Measurements from ENCODE around the gene POU6F2. TPM values are rescaled to one million over a fixed set of nuclear protein-coding genes. Genes with fewer than 3 reads are reported as not detected.

Gene POU6F2
- total and polyA plus RNA-seq, 2 experiments from 2014 or later, result 7.2 to 7.3 TPM

DNA sequence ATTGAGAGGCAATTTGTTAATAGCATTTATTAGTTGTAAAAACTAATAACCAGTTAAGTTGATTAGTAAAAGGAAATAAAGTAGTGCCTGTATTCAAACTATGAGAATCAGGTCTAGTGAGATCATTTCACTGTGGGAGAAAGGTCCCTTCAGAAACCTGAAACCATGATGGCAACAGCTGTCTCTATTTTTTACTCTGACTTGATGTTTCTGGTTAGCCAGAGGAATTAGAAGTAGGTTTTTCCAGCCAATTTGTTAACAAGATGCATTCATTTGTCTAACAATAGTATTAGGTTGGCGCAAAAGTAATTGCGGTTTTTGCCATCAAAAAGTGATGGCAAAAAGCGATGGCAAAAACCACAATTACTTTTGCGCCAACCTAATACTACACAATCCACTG, 316.3 kb downstream of the POU6F2 start (continued):
- TF ChIP-seq, protein P1, sequence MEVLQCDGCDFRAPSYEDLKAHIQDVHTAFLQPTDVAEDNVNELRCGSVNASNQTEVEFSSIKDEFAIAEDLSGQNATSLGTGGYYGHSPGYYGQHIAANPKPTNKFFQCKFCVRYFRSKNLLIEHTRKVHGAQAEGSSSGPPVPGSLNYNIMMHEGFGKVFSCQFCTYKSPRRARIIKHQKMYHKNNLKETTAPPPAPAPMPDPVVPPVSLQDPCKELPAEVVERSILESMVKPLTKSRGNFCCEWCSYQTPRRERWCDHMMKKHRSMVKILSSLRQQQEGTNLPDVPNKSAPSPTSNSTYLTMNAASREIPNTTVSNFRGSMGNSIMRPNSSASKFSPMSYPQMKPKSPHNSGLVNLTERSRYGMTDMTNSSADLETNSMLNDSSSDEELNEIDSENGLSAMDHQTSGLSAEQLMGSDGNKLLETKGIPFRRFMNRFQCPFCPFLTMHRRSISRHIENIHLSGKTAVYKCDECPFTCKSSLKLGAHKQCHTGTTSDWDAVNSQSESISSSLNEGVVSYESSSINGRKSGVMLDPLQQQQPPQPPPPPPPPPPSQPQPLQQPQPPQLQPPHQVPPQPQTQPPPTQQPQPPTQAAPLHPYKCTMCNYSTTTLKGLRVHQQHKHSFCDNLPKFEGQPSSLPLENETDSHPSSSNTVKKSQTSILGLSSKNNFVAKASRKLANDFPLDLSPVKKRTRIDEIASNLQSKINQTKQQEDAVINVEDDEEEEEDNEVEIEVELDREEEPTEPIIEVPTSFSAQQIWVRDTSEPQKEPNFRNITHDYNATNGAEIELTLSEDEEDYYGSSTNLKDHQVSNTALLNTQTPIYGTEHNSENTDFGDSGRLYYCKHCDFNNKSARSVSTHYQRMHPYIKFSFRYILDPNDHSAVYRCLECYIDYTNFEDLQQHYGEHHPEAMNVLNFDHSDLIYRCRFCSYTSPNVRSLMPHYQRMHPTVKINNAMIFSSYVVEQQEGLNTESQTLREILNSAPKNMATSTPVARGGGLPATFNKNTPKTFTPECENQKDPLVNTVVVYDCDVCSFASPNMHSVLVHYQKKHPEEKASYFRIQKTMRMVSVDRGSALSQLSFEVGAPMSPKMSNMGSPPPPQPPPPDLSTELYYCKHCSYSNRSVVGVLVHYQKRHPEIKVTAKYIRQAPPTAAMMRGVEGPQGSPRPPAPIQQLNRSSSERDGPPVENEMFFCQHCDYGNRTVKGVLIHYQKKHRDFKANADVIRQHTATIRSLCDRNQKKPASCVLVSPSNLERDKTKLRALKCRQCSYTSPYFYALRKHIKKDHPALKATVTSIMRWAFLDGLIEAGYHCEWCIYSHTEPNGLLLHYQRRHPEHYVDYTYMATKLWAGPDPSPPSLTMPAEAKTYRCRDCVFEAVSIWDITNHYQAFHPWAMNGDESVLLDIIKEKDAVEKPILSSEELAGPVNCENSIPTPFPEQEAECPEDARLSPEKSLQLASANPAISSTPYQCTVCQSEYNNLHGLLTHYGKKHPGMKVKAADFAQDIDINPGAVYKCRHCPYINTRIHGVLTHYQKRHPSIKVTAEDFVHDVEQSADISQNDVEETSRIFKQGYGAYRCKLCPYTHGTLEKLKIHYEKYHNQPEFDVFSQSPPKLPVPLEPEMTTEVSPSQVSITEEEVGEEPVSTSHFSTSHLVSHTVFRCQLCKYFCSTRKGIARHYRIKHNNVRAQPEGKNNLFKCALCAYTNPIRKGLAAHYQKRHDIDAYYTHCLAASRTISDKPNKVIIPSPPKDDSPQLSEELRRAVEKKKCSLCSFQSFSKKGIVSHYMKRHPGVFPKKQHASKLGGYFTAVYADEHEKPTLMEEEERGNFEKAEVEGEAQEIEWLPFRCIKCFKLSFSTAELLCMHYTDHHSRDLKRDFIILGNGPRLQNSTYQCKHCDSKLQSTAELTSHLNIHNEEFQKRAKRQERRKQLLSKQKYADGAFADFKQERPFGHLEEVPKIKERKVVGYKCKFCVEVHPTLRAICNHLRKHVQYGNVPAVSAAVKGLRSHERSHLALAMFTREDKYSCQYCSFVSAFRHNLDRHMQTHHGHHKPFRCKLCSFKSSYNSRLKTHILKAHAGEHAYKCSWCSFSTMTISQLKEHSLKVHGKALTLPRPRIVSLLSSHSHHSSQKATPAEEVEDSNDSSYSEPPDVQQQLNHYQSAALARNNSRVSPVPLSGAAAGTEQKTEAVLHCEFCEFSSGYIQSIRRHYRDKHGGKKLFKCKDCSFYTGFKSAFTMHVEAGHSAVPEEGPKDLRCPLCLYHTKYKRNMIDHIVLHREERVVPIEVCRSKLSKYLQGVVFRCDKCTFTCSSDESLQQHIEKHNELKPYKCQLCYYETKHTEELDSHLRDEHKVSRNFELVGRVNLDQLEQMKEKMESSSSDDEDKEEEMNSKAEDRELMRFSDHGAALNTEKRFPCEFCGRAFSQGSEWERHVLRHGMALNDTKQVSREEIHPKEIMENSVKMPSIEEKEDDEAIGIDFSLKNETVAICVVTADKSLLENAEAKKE (CRISPR knock-in tag; IDR thresholded peaks at IDR 0.05), result no peak

DNA sequence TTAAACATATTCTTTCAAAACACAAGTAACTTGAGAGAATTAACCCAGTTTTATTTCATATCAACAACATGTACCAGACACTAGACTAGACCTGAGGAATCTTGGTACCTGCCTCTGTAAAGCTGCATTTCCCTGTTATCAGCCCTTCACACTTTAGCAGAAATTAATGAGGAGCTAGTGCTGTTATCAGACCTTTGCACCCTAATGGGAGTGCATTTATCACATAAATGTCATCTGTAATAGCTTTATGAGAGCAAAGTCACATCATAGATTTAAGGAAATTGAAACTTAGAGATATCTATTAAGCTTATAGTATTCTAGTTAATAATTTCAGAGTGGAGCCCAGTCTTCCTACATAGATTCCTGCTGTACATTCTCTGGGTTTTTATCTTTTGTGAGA, 318.1 kb downstream of the POU6F2 start:
- H2AFZ ChIP-seq, result no peak overlapping the region
- H3K27ac ChIP-seq (ENCODE audit: low read depth), result no peak overlapping the region
- H3K27me3 ChIP-seq (ENCODE audit: insufficient read depth), result no peaks in the 10 kb centered on the region
- H3K4me1 Mint-ChIP-seq, result peaks cover 7% of the 10 kb centered on the region; the same call in 2 of the 3 replicates
- H3K9me3 Mint-ChIP-seq, result no peaks in the 10 kb centered on the region; the same call in 1 of the 3 replicates
- H3K36me3 ChIP-seq (ENCODE audit: insufficient read depth), result no peaks in the 10 kb centered on the region
- no peak overlapping the region for H3K4me3 ChIP-seq
- ATAC-seq (no peak), DNase-seq (ENCODE audit: low spot score) (no peak)
- H3K4me2 ChIP-seq, result no peak overlapping the region
- H3K36me3 Mint-ChIP-seq (ENCODE audit: low read depth), result no peaks in the 10 kb centered on the region
- no peaks in the 10 kb centered on the region for H3K4me1 ChIP-seq (ENCODE audit: insufficient read depth)
- H3K4me3 Mint-ChIP-seq, result no peak overlapping the region
- no peak for TF ChIP-seq ZNF114 (CRISPR knock-in tag; IDR thresholded peaks at IDR 0.05)
- TF ChIP-seq POLR2AphosphoS5 (IDR thresholded peaks at IDR 0.05; ENCODE audit: low read depth), result no peak
- TF ChIP-seq ZNF331 (CRISPR knock-in tag; IDR thresholded peaks at IDR 0.05; ENCODE audit: low read depth), result no peak
- no peaks in the 10 kb centered on the region for H3F3A ChIP-seq (replicated peaks; ENCODE audit: low read depth)
- H4K20me1 ChIP-seq (replicated peaks; ENCODE audit: insufficient read depth), result no peaks in the 10 kb centered on the region
- no peak overlapping the region for H3K27ac Mint-ChIP-seq
- H3K9me2 ChIP-seq (ENCODE audit: insufficient read depth), result no peaks in the 10 kb centered on the region
- H3K27me3 Mint-ChIP-seq (ENCODE audit: insufficient read depth, low read depth, poor library complexity), result peaks cover 1% of the 10 kb centered on the region
- H3K79me2 ChIP-seq (replicated peaks; ENCODE audit: insufficient read depth), result no peaks in the 10 kb centered on the region

DNA sequence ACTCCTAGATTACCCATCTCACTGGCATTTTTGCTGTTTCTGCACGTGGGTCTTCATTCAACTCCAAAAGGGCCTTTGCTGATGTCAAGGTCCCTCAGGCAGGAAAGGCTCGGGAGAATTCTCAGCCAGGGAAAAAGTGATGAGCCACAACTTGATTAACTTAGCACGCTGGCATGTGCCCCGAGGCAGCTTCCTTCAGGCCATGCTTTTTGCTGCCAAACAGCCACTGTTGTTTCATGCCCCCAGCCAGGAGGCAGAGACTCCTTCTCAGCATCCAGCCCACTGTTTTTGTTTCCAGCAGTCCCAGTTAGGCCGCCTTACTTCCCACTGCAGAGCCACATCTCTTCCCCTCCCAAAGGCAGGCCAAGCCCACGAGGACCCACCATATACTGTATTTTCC, 322.0 kb downstream of the POU6F2 start:
- DNase-seq (ENCODE audit: low spot score), result no peak
- Histone ChIP-seq H3K36me3 (ENCODE audit: insufficient read depth) (no peaks in the 10 kb centered on the region), H3K27ac (ENCODE audit: low read depth) (no peak overlapping the region), H3K27me3 (ENCODE audit: insufficient read depth) (no peaks in the 10 kb centered on the region), H3K9me2 (ENCODE audit: insufficient read depth) (no peaks in the 10 kb centered on the region), H3K4me3 (no peak overlapping the region), H2AFZ (no peak overlapping the region), H3K4me2 (no peak overlapping the region), H4K20me1 (replicated peaks; ENCODE audit: insufficient read depth) (no peaks in the 10 kb centered on the region), H3K79me2 (replicated peaks; ENCODE audit: insufficient read depth) (no peaks in the 10 kb centered on the region), H3F3A (replicated peaks; ENCODE audit: low read depth) (no peaks in the 10 kb centered on the region), H3K4me1 (ENCODE audit: insufficient read depth) (no peaks in the 10 kb centered on the region)
- H3K9me3 Mint-ChIP-seq, result no peaks in the 10 kb centered on the region; the same call in 1 of the 3 replicates
- no peaks in the 10 kb centered on the region for H3K36me3 Mint-ChIP-seq (ENCODE audit: low read depth)
- no peak for ATAC-seq
- H3K27ac Mint-ChIP-seq, result 0 out of 2 replicates have a peak overlapping the region, but pooled peaks have one; percentile 5
- peaks cover 1% of the 10 kb centered on the region for H3K27me3 Mint-ChIP-seq (ENCODE audit: insufficient read depth, low read depth, poor library complexity)
- no peak overlapping the region for H3K4me3 Mint-ChIP-seq
- H3K4me1 Mint-ChIP-seq, result no peaks in the 10 kb centered on the region
- no peak for TF ChIP-seq ZNF114 (CRISPR knock-in tag; IDR thresholded peaks at IDR 0.05)
- no peak for TF ChIP-seq STAT1 (IDR thresholded peaks at IDR 0.05; ENCODE audit: unreplicated experiment)
- TF ChIP-seq POLR2AphosphoS5 (IDR thresholded peaks at IDR 0.05; ENCODE audit: low read depth), result no peak
- TF ChIP-seq EZH2 (IDR thresholded peaks at IDR 0.05; ENCODE audit: low read depth, unreplicated experiment), result no peak
- TF ChIP-seq, protein P2, sequence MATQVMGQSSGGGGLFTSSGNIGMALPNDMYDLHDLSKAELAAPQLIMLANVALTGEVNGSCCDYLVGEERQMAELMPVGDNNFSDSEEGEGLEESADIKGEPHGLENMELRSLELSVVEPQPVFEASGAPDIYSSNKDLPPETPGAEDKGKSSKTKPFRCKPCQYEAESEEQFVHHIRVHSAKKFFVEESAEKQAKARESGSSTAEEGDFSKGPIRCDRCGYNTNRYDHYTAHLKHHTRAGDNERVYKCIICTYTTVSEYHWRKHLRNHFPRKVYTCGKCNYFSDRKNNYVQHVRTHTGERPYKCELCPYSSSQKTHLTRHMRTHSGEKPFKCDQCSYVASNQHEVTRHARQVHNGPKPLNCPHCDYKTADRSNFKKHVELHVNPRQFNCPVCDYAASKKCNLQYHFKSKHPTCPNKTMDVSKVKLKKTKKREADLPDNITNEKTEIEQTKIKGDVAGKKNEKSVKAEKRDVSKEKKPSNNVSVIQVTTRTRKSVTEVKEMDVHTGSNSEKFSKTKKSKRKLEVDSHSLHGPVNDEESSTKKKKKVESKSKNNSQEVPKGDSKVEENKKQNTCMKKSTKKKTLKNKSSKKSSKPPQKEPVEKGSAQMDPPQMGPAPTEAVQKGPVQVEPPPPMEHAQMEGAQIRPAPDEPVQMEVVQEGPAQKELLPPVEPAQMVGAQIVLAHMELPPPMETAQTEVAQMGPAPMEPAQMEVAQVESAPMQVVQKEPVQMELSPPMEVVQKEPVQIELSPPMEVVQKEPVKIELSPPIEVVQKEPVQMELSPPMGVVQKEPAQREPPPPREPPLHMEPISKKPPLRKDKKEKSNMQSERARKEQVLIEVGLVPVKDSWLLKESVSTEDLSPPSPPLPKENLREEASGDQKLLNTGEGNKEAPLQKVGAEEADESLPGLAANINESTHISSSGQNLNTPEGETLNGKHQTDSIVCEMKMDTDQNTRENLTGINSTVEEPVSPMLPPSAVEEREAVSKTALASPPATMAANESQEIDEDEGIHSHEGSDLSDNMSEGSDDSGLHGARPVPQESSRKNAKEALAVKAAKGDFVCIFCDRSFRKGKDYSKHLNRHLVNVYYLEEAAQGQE (IDR thresholded peaks at IDR 0.05; ENCODE audit: unreplicated experiment), result no peak
- TF ChIP-seq, protein P3, sequence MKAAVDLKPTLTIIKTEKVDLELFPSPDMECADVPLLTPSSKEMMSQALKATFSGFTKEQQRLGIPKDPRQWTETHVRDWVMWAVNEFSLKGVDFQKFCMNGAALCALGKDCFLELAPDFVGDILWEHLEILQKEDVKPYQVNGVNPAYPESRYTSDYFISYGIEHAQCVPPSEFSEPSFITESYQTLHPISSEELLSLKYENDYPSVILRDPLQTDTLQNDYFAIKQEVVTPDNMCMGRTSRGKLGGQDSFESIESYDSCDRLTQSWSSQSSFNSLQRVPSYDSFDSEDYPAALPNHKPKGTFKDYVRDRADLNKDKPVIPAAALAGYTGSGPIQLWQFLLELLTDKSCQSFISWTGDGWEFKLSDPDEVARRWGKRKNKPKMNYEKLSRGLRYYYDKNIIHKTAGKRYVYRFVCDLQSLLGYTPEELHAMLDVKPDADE (IDR thresholded peaks at IDR 0.05), result no peak
- no peak for TF ChIP-seq ZNF331 (CRISPR knock-in tag; IDR thresholded peaks at IDR 0.05; ENCODE audit: low read depth)
- TF ChIP-seq JUNB (IDR thresholded peaks at IDR 0.05; ENCODE audit: unreplicated experiment), result no peak
- TF ChIP-seq EZH2phosphoT487 (IDR thresholded peaks at IDR 0.05; ENCODE audit: unreplicated experiment), result no peak

Data from GM23338 (cell line).